T-helper 9 cell (primary cell): ENCODE measurements around the gene ZIC3.

ENCODE experiments used
- DNase-seq: peaks from one replicate; pipeline ENCODE4 v3.0.0-alpha.2; 2020

Gene ZIC3

DNA sequence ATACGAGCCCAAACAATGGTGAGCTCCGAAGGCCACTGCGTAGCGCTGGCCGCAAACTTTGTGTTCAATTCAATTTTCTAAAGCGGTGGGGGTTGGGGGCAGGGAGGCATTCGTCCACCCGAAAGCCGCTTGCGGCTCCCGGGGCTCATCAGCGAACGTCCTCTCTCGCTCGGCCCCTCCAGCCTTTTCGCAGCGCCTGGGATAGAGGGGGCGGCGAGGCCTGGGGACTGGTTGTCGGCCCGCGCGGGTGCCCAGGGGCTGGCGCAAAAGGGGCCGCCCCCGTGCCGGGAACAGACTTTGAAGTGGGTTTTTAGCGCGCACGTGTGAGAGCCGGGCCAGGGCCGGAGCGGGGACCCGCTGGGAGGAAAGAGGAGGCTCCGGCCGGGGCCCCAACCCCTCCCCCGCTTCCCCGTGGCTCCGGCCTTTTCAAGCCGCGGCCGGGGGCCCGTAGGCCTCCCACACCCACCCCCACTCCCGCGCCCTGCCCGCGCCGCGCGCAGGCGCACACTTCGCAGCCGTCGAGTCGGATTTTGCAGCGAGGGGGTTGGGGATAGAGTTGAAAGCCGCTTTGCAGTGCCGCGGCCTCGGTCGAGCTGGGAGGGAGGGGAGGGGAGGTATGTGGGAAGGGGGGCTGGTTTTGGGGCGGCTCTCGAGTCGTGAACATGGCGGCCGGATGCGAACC is 8.3 kb downstream of the ZIC3 start:
- no peak for DNase-seq

DNA sequence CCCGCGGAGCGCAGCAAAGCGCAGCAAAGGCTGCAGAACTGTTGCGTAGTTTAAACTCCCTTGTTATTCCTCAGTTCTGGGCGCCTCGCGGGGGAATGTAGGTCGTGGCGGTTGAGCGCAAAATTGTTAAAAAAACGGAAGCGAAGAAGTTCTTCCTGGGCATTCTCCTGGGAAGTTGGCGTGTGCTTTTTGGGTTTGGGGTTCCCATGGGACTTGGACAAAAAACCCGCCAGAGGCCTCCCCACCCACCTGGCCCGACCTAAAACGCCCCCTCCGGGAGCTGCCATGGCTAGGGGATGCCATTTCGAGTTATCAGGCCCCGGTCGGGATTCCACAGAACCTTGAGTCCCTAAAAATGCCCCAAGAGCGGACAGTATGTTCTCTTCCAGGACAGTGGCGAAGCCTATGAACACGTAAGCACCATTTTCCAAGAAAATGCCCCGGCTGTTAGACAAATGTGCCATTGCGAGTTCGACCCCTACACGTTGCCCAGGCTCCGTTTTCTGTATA is 8.9 kb downstream of the ZIC3 start:
- DNase-seq: no peak

DNA sequence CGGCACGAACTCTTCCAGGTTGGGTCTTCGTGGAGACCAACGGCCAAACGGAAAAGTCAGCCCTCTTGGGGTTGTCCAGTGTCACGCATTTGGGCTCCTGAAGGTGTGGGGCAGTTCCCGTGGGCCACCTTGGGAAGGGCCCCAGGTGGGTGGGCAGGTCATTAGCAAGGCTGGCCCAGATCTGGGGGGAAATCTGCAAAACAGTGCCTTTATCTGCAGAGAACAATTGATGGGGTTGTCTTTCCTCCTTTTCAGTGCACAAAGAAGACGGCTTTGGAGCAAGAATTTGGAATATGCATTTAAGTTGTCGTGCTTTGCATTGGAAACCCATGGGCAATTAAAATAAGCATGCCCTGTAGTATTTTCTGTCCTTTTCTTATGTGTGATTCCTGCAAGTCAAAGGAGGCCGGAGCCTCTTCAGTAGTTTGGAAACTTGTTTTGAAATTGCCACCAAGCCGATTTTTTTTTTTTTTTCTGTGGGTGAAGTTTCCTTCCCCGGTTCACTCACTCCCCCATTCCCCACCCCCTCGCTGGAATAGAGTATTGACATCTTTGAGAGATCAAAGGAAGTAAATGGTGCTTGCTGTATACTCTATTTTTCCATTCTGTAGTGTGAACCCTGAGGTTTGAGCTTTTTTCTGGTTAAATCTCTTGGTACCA is 9.8 kb downstream of the ZIC3 start:
- DNase-seq: no peak

- DNase-seq: no peak
Observed at GRCh38 chrX:137587151-137587550, 21.2 kb downstream of the ZIC3 start.

- DNase-seq: no peak
Observed at GRCh38 chrX:137600769-137601168, 34.8 kb downstream of the ZIC3 start.
